Astrocyte (in vitro differentiated cells and primary cell): ENCODE data around the gene SYNM. TPM values are rescaled to one million over a fixed set of nuclear protein-coding genes. Genes with fewer than 3 reads are reported as not detected.

Source experiments
- DNase-seq: peaks from one replicate; pipeline ENCODE4 v3.0.0-alpha.2; 2010; ENCODE audit warnings: low read depth
- FAIRE-seq: peaks from 2 replicates; lab custom pipeline; 2011; peaks lifted over from hg19 to GRCh38; lab: Jason Lieb, UNC
- H2AFZ ChIP-seq: 2 replicates; pipeline ENCODE4 v1.6.0; 2012; ENCODE audit warnings: low read depth, low read length, inconsistent platforms
- H3K27ac ChIP-seq: 2 replicates; pipeline ENCODE4 v1.5.1; 2011; ENCODE audit warnings: low read depth, low read length, inconsistent platforms
- H3K27me3 ChIP-seq: 2 replicates; pipeline ENCODE4 v1.6.0; 2011; ENCODE audit warnings: low read length, inconsistent platforms; ENCODE audit not compliant: insufficient read depth
- H3K36me3 ChIP-seq: 2 replicates; pipeline ENCODE4 v1.5.1; 2011; ENCODE audit warnings: low read length, inconsistent platforms; ENCODE audit not compliant: insufficient read depth
- H3K4me1 ChIP-seq: 2 replicates; pipeline ENCODE4 v1.5.1; 2011; ENCODE audit warnings: low read length, inconsistent platforms; ENCODE audit not compliant: insufficient read depth
- H3K4me2 ChIP-seq: 2 replicates; pipeline ENCODE4 v1.6.0; 2012; ENCODE audit warnings: low read length, inconsistent platforms
- H3K4me3 ChIP-seq: 2 replicates; pipeline ENCODE4 v1.5.1; 2011; ENCODE audit warnings: low read depth, mild to moderate bottlenecking, low read length, inconsistent platforms; ENCODE audit not compliant: insufficient read depth
- H3K79me2 ChIP-seq: 2 replicates; pipeline ENCODE4 v1.6.0; 2012; ENCODE audit warnings: mild to moderate bottlenecking, low read length, inconsistent platforms; ENCODE audit not compliant: insufficient read depth
- H3K9ac ChIP-seq: 2 replicates; pipeline ENCODE4 v1.6.0; 2012; ENCODE audit warnings: mild to moderate bottlenecking, low read length, inconsistent platforms
- H3K9me3 ChIP-seq: 2 replicates; pipeline ENCODE4 v1.5.1; 2012; ENCODE audit warnings: low read depth, mild to moderate bottlenecking, low read length, inconsistent platforms; ENCODE audit not compliant: insufficient read depth
- H4K20me1 ChIP-seq: 2 replicates; pipeline ENCODE4 v1.6.0; 2012; ENCODE audit warnings: low read length, inconsistent platforms; ENCODE audit not compliant: insufficient read depth
- H3K27ac Mint-ChIP-seq: one replicate; pipeline ENCODE4 v1.8.0; 2021; ENCODE audit warnings: mild to moderate bottlenecking, mixed read lengths; ENCODE audit not compliant: unreplicated experiment
- H3K27me3 Mint-ChIP-seq: one replicate; pipeline ENCODE4 v1.8.0; 2021; ENCODE audit warnings: low read depth, mixed read lengths; ENCODE audit not compliant: unreplicated experiment
- H3K36me3 Mint-ChIP-seq: one replicate; pipeline ENCODE4 v1.8.0; 2021; ENCODE audit warnings: low read depth, mixed read lengths; ENCODE audit not compliant: unreplicated experiment
- H3K4me1 Mint-ChIP-seq: one replicate; pipeline ENCODE4 v1.8.0; 2021; ENCODE audit warnings: low read depth, mixed read lengths; ENCODE audit not compliant: unreplicated experiment
- H3K4me3 Mint-ChIP-seq: one replicate; pipeline ENCODE4 v1.8.0; 2021; ENCODE audit warnings: mild to moderate bottlenecking, moderate library complexity, mixed read lengths; ENCODE audit not compliant: unreplicated experiment
- H3K9me3 Mint-ChIP-seq: one replicate; pipeline ENCODE4 v1.8.0; 2021; ENCODE audit warnings: mild to moderate bottlenecking, mixed read lengths; ENCODE audit not compliant: unreplicated experiment
- CTCF ChIP-seq: IDR thresholded peaks from 2 replicates; pipeline ENCODE4 v1.5.1; 2011; ENCODE audit warnings: low read depth, mild to moderate bottlenecking, inconsistent platforms, low read length, moderate library complexity; ENCODE audit not compliant: insufficient read depth
- EZH2 ChIP-seq: IDR thresholded peaks from 2 replicates; pipeline ENCODE4 v1.6.1; 2012; ENCODE audit warnings: mild to moderate bottlenecking, low read length, inconsistent platforms; ENCODE audit not compliant: insufficient read depth
- total RNA-seq: library from RNA; stranded (reverse); gene quantifications from 2 replicates; pipeline ENCODE4 v1.2.1, GENCODE V29; 2021

Gene SYNM
- total RNA-seq, 1 donor from 2014 or later, result 9.7 TPM

GRCh38 chr15:99182791-99183190 is 77.9 kb downstream of the SYNM start:
- no peaks in the 10 kb centered on the region for H3K9me3 ChIP-seq
- no peaks in the 10 kb centered on the region for H3K27me3 Mint-ChIP-seq
- H3K4me1 Mint-ChIP-seq, result peaks cover 18% of the 10 kb centered on the region
- H3K4me2 ChIP-seq, result no peak overlapping the region
- H3K4me3 Mint-ChIP-seq, result no peak overlapping the region
- no peaks in the 10 kb centered on the region for H3K79me2 ChIP-seq
- H3K36me3 ChIP-seq, result no peaks in the 10 kb centered on the region
- DNase-seq, result no peak
- no peak for TF ChIP-seq EZH2
- no peak for TF ChIP-seq CTCF
- no peak overlapping the region for H3K9ac ChIP-seq
- H3K4me1 ChIP-seq, result no peaks in the 10 kb centered on the region
- no peaks in the 10 kb centered on the region for H3K9me3 Mint-ChIP-seq
- no peak for FAIRE-seq
- H3K36me3 Mint-ChIP-seq, result peaks cover 21% of the 10 kb centered on the region
- no peak overlapping the region for H2AFZ ChIP-seq
- no peak overlapping the region for H3K27ac ChIP-seq
- no peak overlapping the region for H3K27ac Mint-ChIP-seq
- no peaks in the 10 kb centered on the region for H3K27me3 ChIP-seq
- no peaks in the 10 kb centered on the region for H4K20me1 ChIP-seq
- H3K4me3 ChIP-seq, result no peak overlapping the region

Other genes starting within 250 kb of the SYNM start
- not detected in 2 replicates for gene PGPEP1L, start 97.3 kb upstream of the SYNM start, total RNA-seq
- gene TTC23, start 144.5 kb downstream of the SYNM start, total RNA-seq, result 20.2 and 22.1 TPM in 2 replicates
- gene LRRC28, start 146.4 kb downstream of the SYNM start, total RNA-seq, result 28.1 and 30.7 TPM in 2 replicates